Ishikawa (cell line): ENCODE data around the gene TC2N.

Source experiments
- CEBPB ChIP-seq: IDR thresholded peaks from 2 replicates; pipeline ENCODE4 v1.6.1; 2012
- RAD21 ChIP-seq: IDR thresholded peaks from 2 replicates; pipeline ENCODE4 v1.6.1; 2012; ENCODE audit warnings: low read depth
- TAF1 ChIP-seq: IDR thresholded peaks from 2 replicates; pipeline ENCODE4 v1.6.1; 2012; ENCODE audit warnings: low read depth, mild to moderate bottlenecking
- TF ChIP-seq, protein P1 (sequence below): IDR thresholded peaks from 2 replicates; pipeline ENCODE4 v1.6.1; 2012

DNA sequence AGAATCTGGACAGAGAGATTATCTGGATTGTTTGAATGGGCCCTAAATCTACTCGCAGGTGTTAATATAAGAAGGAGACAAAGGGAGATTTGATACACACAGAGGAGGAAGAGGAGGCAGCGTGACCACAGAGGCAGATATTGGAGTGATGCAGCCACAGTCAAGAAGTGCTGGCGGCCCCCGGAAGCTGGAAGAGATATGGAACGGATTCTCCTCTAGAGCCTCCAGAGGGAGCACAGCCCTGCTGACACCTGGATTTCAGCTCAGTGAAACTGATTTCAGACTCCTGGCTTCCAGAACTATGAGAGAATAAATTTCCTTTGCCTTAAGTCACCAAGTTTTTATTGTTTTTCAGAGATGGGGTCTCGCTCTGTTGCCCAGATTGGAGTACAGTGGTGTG is 9.2 kb upstream of the TC2N start:
- TF ChIP-seq RAD21 (no peak), CEBPB (no peak), TAF1 (no peak)
- TF ChIP-seq, protein P1, sequence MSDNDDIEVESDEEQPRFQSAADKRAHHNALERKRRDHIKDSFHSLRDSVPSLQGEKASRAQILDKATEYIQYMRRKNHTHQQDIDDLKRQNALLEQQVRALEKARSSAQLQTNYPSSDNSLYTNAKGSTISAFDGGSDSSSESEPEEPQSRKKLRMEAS = no peak
